Loucy (cell line): Measurements from ENCODE around the gene ASTN2.

ENCODE experiments used
- CTCF ChIP-seq: fragments of 200-600 bp; sonication (generic); conservative IDR thresholded peaks from 2 replicates; pipeline ENCODE4 v1.5.1; 2014; ENCODE audit warnings: mild to moderate bottlenecking, antibody characterized with exemption, low read length
- EZH2phosphoT487 ChIP-seq: fragments of 200-600 bp; IDR thresholded peaks from 2 replicates; pipeline ENCODE4 v1.6.1; 2018; ENCODE audit warnings: antibody characterized with exemption, mild to moderate bottlenecking, moderate library complexity, borderline replicate concordance

GRCh38 chr9:117187498-117187897, 227.4 kb downstream of the ASTN2 start:
- TF ChIP-seq EZH2phosphoT487: no peak
- no peak for TF ChIP-seq CTCF
